ENCODE data around the gene PRPF19. TPM values are rescaled to one million over a fixed set of nuclear protein-coding genes. Genes with fewer than 3 reads are reported as not detected.

PRPF19 gene
- total and polyA plus RNA-seq, 9 of the 15 experiments (the other 6 are each of a cell fraction or from before 2014, with no cell fraction given): 9.4 to 212 (median 73.2) TPM

GRCh38 chr11:60863550-60864521, 42.5 kb downstream of the PRPF19 start (continued):
- TF ChIP-seq PBX2 (CRISPR knock-in tag; IDR thresholded peaks at IDR 0.05; ENCODE audit: low read depth): no peak
- peak; percentile 18; the same call in 1 of the 2 replicates for TF ChIP-seq PBX2 (tag; conservative IDR thresholded peaks at IDR 0.05; ENCODE audit: low read depth)
- no peak for TF ChIP-seq MTA1 (IDR thresholded peaks at IDR 0.05; ENCODE audit: borderline replicate concordance)
- peak; percentile 78 for TF ChIP-seq SMAD4 (CRISPR knock-in tag; conservative IDR thresholded peaks at IDR 0.05)
- no peak for TF ChIP-seq SMARCB1 (IDR thresholded peaks at IDR 0.05; ENCODE audit: insufficient read length, low read depth)
- TF ChIP-seq MBD1 (CRISPR knock-in tag; IDR thresholded peaks at IDR 0.05): no peak
- TF ChIP-seq CHD2 (IDR thresholded peaks at IDR 0.05; ENCODE audit: low read depth, low read length): no peak
- TF ChIP-seq IRF1 (CRISPR knock-in tag; IDR thresholded peaks at IDR 0.05; ENCODE audit: borderline replicate concordance): no peak
- TF ChIP-seq TOE1 (IDR thresholded peaks at IDR 0.05; ENCODE audit: borderline replicate concordance): 0 out of 2 replicates have a peak, but pooled peaks have one; percentile 23
- no peak for TF ChIP-seq TOE1 (CRISPR knock-in tag; IDR thresholded peaks at IDR 0.05; ENCODE audit: borderline replicate concordance, low read depth)
- TF ChIP-seq THRAP3 (IDR thresholded peaks at IDR 0.05; ENCODE audit: borderline replicate concordance): no peak
- no peak for TF ChIP-seq MLX (CRISPR knock-in tag; conservative IDR thresholded peaks at IDR 0.05)
- peak; percentile 42; the same call in 1 of the 2 replicates for TF ChIP-seq CREB1 (IDR thresholded peaks at IDR 0.05)
- no peak for TF ChIP-seq CREB1 (CRISPR knock-in tag; IDR thresholded peaks at IDR 0.05)
- no peak for TF ChIP-seq CBX5 (IDR thresholded peaks at IDR 0.05; ENCODE audit: borderline replicate concordance, low read depth)
- TF ChIP-seq PRDM10 (IDR thresholded peaks at IDR 0.05; ENCODE audit: partially characterized antibody): peak; percentile 67
